Mesendoderm (in vitro differentiated cells): ENCODE results near the gene KRTAP10-10.
"Not testable (repeated sequence)": the region's sequence is repeated elsewhere in the genome, so short reads cannot be mapped to it uniquely, and the experiment has no call there.

ENCODE experiments used
- DNase-seq: peaks from one replicate; pipeline ENCODE4 v3.0.0; 2013
- H2AK5ac ChIP-seq: 2 replicates; pipeline ENCODE4 v1.6.1; 2013; ENCODE audit warnings: low read length, inconsistent platforms
- H2BK120ac ChIP-seq: 2 replicates; pipeline ENCODE4 v1.6.1; 2013; ENCODE audit warnings: low read depth, mild to moderate bottlenecking, low read length, moderate library complexity, mixed read lengths
- H2BK15ac ChIP-seq: replicated peaks from 2 replicates; pipeline ENCODE4 v1.6.1; 2013; ENCODE audit warnings: low read depth, mild to moderate bottlenecking, moderate library complexity
- H2BK5ac ChIP-seq: 2 replicates; pipeline ENCODE4 v1.6.1; 2013; ENCODE audit warnings: low read length, inconsistent platforms
- H3K18ac ChIP-seq: 2 replicates; pipeline ENCODE4 v1.6.1; 2013; ENCODE audit warnings: mild to moderate bottlenecking, low read length, mixed read lengths
- H3K23ac ChIP-seq: one replicate; pipeline ENCODE4 v1.6.1; 2013; ENCODE audit warnings: low read length
- H3K27ac ChIP-seq: 2 replicates; pipeline ENCODE4 v1.5.1; 2013; ENCODE audit warnings: low read depth, mild to moderate bottlenecking, inconsistent platforms, low read length, moderate library complexity
- H3K27me3 ChIP-seq: 2 replicates; pipeline ENCODE4 v1.6.1; 2013; ENCODE audit warnings: low read length, control low read depth, mild to moderate bottlenecking, inconsistent platforms; ENCODE audit not compliant: insufficient read depth, poor library complexity
- H3K36me3 ChIP-seq: 2 replicates; pipeline ENCODE4 v1.6.1; 2013; ENCODE audit warnings: low read length, inconsistent platforms; ENCODE audit not compliant: control insufficient read depth, insufficient read depth
- H3K4ac ChIP-seq: one replicate; pipeline ENCODE4 v1.6.1; 2013; ENCODE audit warnings: low read depth, mild to moderate bottlenecking, low read length, moderate library complexity
- H3K4me1 ChIP-seq: 2 replicates; pipeline ENCODE4 v1.6.1; 2013; ENCODE audit warnings: low read depth, low read length, inconsistent platforms; ENCODE audit not compliant: control insufficient read depth
- H3K4me2 ChIP-seq: 2 replicates; pipeline ENCODE4 v1.6.1; 2013; ENCODE audit warnings: low read length
- H3K4me3 ChIP-seq: 2 replicates; pipeline ENCODE4 v1.5.1; 2013; ENCODE audit warnings: mild to moderate bottlenecking, low read length
- H3K56ac ChIP-seq: one replicate; pipeline ENCODE4 v1.6.1; 2013; ENCODE audit warnings: low read length
- H3K79me1 ChIP-seq: 2 replicates; pipeline ENCODE4 v1.6.1; 2013; ENCODE audit warnings: low read length, inconsistent platforms
- H3K79me2 ChIP-seq: 2 replicates; pipeline ENCODE4 v1.6.1; 2013; ENCODE audit warnings: mild to moderate bottlenecking, low read length; ENCODE audit not compliant: control insufficient read depth, insufficient read depth
- H3K9ac ChIP-seq: 2 replicates; pipeline ENCODE4 v1.6.1; 2013; ENCODE audit warnings: low read length, inconsistent platforms
- H4K5ac ChIP-seq: one replicate; pipeline ENCODE4 v1.6.1; 2013; ENCODE audit warnings: low read length
- H4K8ac ChIP-seq: one replicate; pipeline ENCODE4 v1.6.1; 2013; ENCODE audit warnings: low read depth, mild to moderate bottlenecking, control low read depth, low read length, moderate library complexity
- WGBS: extraction: QIAGEN DNeasy Blood & Tissue Kit; methylation state at CpG from one replicate; pipeline ENCODE4 v1.1.7; 2013; ENCODE audit warnings: low lambda C conversion rate, missing lambda C conversion rate; ENCODE audit not compliant: insufficient coverage; ENCODE audit errors: extremely low coverage; 5-methylcytosine and 5-hydroxymethylcytosine counted together

The KRTAP10-10 gene

GRCh38 chr21:44638506-44639330 lies 1.6 kb downstream of the KRTAP10-10 start:
- not testable (repeated sequence) for H3K4me2 ChIP-seq, H3K23ac ChIP-seq, H3K79me2 ChIP-seq, H3K4ac ChIP-seq, H3K4me3 ChIP-seq, H3K36me3 ChIP-seq, H3K4me1 ChIP-seq, H3K27me3 ChIP-seq, H4K8ac ChIP-seq, H3K56ac ChIP-seq, H4K5ac ChIP-seq, H3K27ac ChIP-seq, H2BK5ac ChIP-seq, H3K9ac ChIP-seq, H2BK120ac ChIP-seq, H2AK5ac ChIP-seq, H2BK15ac ChIP-seq, H3K18ac ChIP-seq, DNase-seq, H3K79me1 ChIP-seq
- no CpG with 5 or more reads among the region's 21 CpGs for WGBS

GRCh38 chr21:44639331-44639655 lies 2.1 kb downstream of the KRTAP10-10 start:
- Histone ChIP-seq H2AK5ac (no peak overlapping the region), H3K4me3 (no peak overlapping the region), H3K4me2 (no peak overlapping the region), H3K79me2 (no peaks in the 10 kb centered on the region), H3K27ac (no peak overlapping the region), H3K4ac (no peak overlapping the region), H3K4me1 (no peaks in the 10 kb centered on the region), H3K18ac (no peak overlapping the region), H3K56ac (no peak overlapping the region), H3K36me3 (no peaks in the 10 kb centered on the region), H2BK5ac (no peak overlapping the region), H3K9ac (no peak overlapping the region), H3K79me1 (no peaks in the 10 kb centered on the region), H4K5ac (no peak overlapping the region), H2BK120ac (no peak overlapping the region), H3K23ac (peak overlapping the region; percentile 66), H4K8ac (no peak overlapping the region), H3K27me3 (no peaks in the 10 kb centered on the region), H2BK15ac (no peak overlapping the region)
- WGBS: no CpG with 5 or more reads among the region's 12 CpGs
- no peak for DNase-seq

- Histone ChIP-seq H2BK15ac (no peak overlapping the region), H3K79me1 (no peaks in the 10 kb centered on the region), H4K5ac (no peak overlapping the region), H3K9ac (no peak overlapping the region), H3K79me2 (no peaks in the 10 kb centered on the region), H3K23ac (no peak overlapping the region), H3K56ac (no peak overlapping the region), H3K4me2 (no peak overlapping the region), H3K4ac (no peak overlapping the region), H2BK120ac (no peak overlapping the region), H4K8ac (no peak overlapping the region), H2BK5ac (no peak overlapping the region), H3K36me3 (no peaks in the 10 kb centered on the region), H3K4me3 (no peak overlapping the region), H2AK5ac (no peak overlapping the region), H3K27ac (no peak overlapping the region), H3K27me3 (no peaks in the 10 kb centered on the region), H3K4me1 (no peaks in the 10 kb centered on the region), H3K18ac (no peak overlapping the region)
- no peak for DNase-seq
- WGBS: no CpG with 5 or more reads among the region's 5 CpGs
Measured at GRCh38 chr21:44640761-44641160, 3.6 kb downstream of the KRTAP10-10 start.

- H3K56ac ChIP-seq: no peak overlapping the region
- H3K4ac ChIP-seq: no peak overlapping the region
- no peak overlapping the region for H2BK120ac ChIP-seq
- no peaks in the 10 kb centered on the region for H3K4me1 ChIP-seq
- no peak overlapping the region for H3K4me3 ChIP-seq
- no peak overlapping the region for H3K9ac ChIP-seq
- no peak overlapping the region for H2BK15ac ChIP-seq
- no peaks in the 10 kb centered on the region for H3K79me1 ChIP-seq
- H3K27me3 ChIP-seq: no peaks in the 10 kb centered on the region
- no peak overlapping the region for H3K23ac ChIP-seq
- no peak for DNase-seq
- H3K79me2 ChIP-seq: no peaks in the 10 kb centered on the region
- H3K27ac ChIP-seq: no peak overlapping the region
- no peak overlapping the region for H4K8ac ChIP-seq
- no peaks in the 10 kb centered on the region for H3K36me3 ChIP-seq
- no CpG with 5 or more reads among the region's 14 CpGs for WGBS
- no peak overlapping the region for H2BK5ac ChIP-seq
- H3K18ac ChIP-seq: no peak overlapping the region
- no peak overlapping the region for H4K5ac ChIP-seq
- H2AK5ac ChIP-seq: no peak overlapping the region
- H3K4me2 ChIP-seq: no peak overlapping the region
Measured at GRCh38 chr21:44643741-44644310, 6.7 kb downstream of the KRTAP10-10 start.

- no peak overlapping the region for H3K9ac ChIP-seq
- no peak overlapping the region for H3K4me3 ChIP-seq
- no peak overlapping the region for H2BK15ac ChIP-seq
- H3K27ac ChIP-seq: no peak overlapping the region
- H3K18ac ChIP-seq: no peak overlapping the region
- H3K4ac ChIP-seq: no peak overlapping the region
- H3K4me2 ChIP-seq: no peak overlapping the region
- no peak overlapping the region for H2BK5ac ChIP-seq
- no peaks in the 10 kb centered on the region for H3K4me1 ChIP-seq
- no peaks in the 10 kb centered on the region for H3K36me3 ChIP-seq
- WGBS: no CpG with 5 or more reads among the region's 2 CpGs
- no peak overlapping the region for H3K56ac ChIP-seq
- no peaks in the 10 kb centered on the region for H3K79me1 ChIP-seq
- no peak overlapping the region for H4K5ac ChIP-seq
- no peak overlapping the region for H2BK120ac ChIP-seq
- H3K23ac ChIP-seq: no peak overlapping the region
- H2AK5ac ChIP-seq: no peak overlapping the region
- H3K79me2 ChIP-seq: no peaks in the 10 kb centered on the region
- no peaks in the 10 kb centered on the region for H3K27me3 ChIP-seq
- no peak overlapping the region for H4K8ac ChIP-seq
- DNase-seq: no peak
Measured at GRCh38 chr21:44644878-44645277, 7.7 kb downstream of the KRTAP10-10 start.
